NCI-H345 (cell line): ENCODE results near the gene USP17L29.
"Not testable (repeated sequence)": the region's sequence is repeated elsewhere in the genome, so short reads cannot be mapped to it uniquely, and the experiment has no call there.

ENCODE experiments used
- DNase-seq: peaks from one replicate; lab custom pipeline; 2025; lab: John Stamatoyannopoulos, UW

Gene USP17L29

GRCh38 chr4:9353338-9353737, at the start of gene USP17L29:
Gene USP17L29 (plus strand): TSS chr4:9353638. CDS start chr4:9353638, 0 bp downstream.
- DNase-seq = not testable (repeated sequence)

GRCh38 chr4:9324191-9324590, 29.2 kb upstream of the USP17L29 start:
- DNase-seq = not testable (repeated sequence)

- DNase-seq = not testable (repeated sequence)
Measured at GRCh38 chr4:9324865-9325264, 28.6 kb upstream of the USP17L29 start, which contains the start of gene USP17L24. Gene USP17L24 (plus strand): TSS chr4:9325165. CDS start chr4:9325165, 0 bp downstream.

GRCh38 chr4:9329611-9330010, 23.8 kb upstream of the USP17L29 start, which contains the start of gene USP17L25:
Gene USP17L25 (plus strand): TSS chr4:9329911. CDS start chr4:9329911, 0 bp downstream.
- not testable (repeated sequence) for DNase-seq

- DNase-seq = not testable (repeated sequence)
Measured at GRCh38 chr4:9334358-9334757, 19.1 kb upstream of the USP17L29 start, which contains the start of gene USP17L26. Gene USP17L26 (plus strand): TSS chr4:9334658. CDS start chr4:9334658, 0 bp downstream.

- DNase-seq = not testable (repeated sequence)
Measured at GRCh38 chr4:9339103-9339502, 14.3 kb upstream of the USP17L29 start, which contains the start of gene USP17L5. Gene USP17L5 (plus strand): TSS chr4:9339403. CDS start chr4:9339403, 0 bp downstream.

GRCh38 chr4:9343848-9344247, 9.6 kb upstream of the USP17L29 start, which contains the start of gene USP17L27:
Gene USP17L27 (plus strand): TSS chr4:9344148. CDS start chr4:9344148, 0 bp downstream.
- DNase-seq = not testable (repeated sequence)

GRCh38 chr4:9348593-9348992, 4.8 kb upstream of the USP17L29 start, which contains the start of gene USP17L28:
Gene USP17L28 (plus strand): TSS chr4:9348893. CDS start chr4:9348893, 0 bp downstream.
- DNase-seq = not testable (repeated sequence)

GRCh38 chr4:9350866-9351265, 2.6 kb upstream of the USP17L29 start:
- DNase-seq = not testable (repeated sequence)

- not testable (repeated sequence) for DNase-seq
Measured at GRCh38 chr4:9362829-9363228, 9.4 kb downstream of the USP17L29 start, which contains the start of gene USP17L30. Gene USP17L30 (plus strand): TSS chr4:9363129. CDS start chr4:9363129, 0 bp downstream.

GRCh38 chr4:9379881-9380280, 26.4 kb downstream of the USP17L29 start:
- DNase-seq = not testable (repeated sequence)

GRCh38 chr4:9381012-9381534, 27.6 kb downstream of the USP17L29 start:
- not testable (repeated sequence) for DNase-seq

- no peak for DNase-seq
Measured at GRCh38 chr4:9384126-9384525, 30.7 kb downstream of the USP17L29 start.

- not testable (repeated sequence) for DNase-seq
Measured at GRCh38 chr4:9389001-9389400, 35.6 kb downstream of the USP17L29 start.
